NCI-H2107 treated with DMSO at 0.1 percent for 48 hours (cell line): ENCODE results near the gene MCHR1.

Source experiments
- DNase-seq: peaks from one replicate; lab custom pipeline; 2025; ENCODE audit not compliant: unreplicated experiment; lab: John Stamatoyannopoulos, UW

The MCHR1 gene

DNA sequence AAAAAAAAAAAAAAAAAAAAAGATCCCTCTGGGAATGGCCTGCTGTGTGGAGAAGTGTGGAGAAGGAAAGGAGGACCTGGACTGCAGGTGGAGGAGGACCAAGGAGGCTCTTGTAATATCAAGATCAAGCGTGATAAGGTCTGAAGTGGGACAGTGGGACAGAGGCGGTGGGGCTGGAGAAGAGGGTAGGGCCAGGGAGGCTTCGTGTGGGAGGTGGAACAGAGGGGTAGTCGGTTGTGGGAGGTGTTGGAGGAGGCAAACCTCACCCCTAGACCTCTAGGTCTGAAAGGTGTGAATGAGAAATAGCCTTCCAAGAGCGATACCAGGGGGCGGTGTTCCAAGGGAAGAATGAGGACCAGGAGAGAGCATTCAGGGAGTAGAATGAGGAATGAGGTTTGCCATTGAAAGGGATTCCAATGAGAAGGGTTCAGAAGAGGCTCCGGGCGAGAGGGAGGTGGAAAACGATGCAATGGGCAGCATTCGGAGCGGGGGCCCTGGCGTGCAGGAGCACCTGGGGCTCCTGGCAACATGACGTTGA is 44.2 kb downstream of the MCHR1 start:
- DNase-seq: no peak

DNA sequence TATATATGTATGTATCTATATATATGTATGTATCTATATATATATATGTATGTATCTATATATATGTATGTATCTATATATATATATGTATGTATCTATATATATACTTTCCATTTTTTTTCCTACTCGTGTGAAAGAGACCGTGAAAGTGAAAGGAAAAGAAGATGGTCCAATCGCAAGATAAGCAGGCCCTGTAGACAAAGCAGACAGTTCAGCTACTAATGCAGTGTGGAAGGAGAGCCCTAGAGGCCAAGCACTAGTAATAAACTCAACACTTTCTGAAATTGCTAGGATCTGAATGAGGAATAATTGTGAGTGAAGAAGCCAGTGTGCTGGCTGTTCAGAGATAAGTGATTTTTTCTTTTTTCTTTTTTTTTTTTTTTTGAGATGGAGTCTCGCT is 47.2 kb downstream of the MCHR1 start:
- no peak for DNase-seq

DNA sequence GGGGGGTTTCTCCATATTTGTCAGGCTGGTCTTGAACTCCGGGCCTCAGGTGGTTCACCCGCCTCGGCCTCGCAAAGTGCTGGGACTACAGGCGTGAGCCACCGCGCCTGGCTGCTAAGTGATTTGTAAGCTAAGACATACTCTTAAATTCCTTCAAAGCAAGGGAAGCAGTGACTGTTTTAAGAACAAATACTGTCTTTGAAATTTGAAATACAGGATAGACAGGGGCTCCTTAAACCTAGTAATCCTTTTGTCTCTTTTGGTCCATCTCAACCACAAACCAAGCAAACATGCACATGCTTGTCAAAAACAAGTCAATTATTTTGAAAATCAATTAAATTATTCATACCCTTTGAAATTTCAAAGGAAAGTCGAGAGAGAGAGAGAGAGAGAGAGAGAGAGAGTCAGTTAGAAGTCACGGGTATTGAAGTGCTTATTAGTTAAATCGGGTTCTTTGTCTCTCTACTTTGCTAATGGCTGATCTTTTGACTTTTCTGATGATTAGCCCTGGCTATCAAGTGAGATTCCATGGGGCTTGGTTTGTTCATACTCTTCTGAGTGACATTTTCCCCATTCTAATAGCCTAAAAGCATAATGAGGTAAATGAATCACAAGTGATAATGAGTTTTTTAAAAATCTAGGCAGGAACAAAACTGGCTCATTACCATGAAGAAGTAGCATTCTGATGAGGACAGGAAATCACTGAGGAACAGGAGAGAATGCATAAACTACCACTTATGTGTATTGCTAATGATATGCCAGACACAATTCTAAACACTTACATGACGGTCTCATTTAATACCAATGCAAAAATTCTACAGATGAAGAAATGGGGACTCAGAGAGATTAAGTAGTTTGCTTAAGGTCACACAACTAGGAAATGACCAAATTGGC is 48.0 kb downstream of the MCHR1 start:
- no peak for DNase-seq

DNA sequence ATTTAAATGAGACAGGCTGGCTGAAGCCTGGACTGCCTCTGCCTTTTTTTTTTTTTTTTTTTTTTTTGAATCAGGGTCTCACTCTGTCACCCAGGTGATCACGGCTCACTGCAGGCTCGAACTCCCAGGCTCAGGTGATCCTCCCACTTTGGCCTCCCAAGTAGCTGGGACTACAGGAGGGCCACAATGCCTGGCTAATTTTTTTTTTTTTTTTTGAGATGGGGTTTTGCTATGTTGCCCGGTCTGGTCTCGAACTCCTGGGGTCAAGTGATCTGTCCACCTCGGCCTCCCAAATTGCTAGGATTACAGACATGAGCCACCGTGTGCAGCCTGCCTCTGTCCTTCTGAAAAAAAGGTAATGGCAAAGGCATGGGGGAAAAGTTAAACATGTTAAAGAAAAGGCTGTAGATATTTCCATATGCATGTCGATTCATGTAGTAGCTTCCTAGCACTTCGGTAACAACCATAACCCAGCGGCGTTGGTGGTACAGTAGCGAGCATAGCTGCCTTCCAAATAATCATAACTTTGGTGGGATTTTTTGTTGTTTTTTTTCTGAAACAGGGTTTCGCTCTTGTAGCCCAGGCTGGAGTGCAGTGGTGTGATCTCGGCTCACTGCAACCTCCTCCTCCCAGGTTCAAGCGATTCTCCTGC is 48.8 kb downstream of the MCHR1 start:
- no peak for DNase-seq

DNA sequence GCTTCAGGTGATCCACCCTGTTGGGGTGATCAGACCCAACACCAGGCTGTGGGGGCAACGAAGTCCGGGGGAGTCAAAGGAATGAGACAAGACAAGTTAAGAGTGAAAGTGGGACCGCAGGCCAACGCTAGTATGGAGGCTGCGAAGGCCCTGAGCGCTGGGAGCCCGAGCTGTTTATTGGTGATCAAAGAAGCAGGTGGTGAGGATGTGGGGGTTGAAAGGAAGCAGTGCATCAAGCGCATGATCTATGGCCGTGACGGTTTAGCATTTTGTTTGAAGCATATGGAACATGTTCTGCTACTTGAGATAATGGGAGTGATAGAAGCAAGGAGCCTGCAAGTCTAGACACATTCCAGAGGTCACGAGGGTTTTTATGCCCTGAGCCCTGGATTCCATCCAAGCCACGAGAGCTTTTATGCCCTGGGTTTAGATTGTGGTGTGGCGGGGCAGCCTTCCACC is 49.5 kb downstream of the MCHR1 start:
- DNase-seq: peak; percentile 32

DNA sequence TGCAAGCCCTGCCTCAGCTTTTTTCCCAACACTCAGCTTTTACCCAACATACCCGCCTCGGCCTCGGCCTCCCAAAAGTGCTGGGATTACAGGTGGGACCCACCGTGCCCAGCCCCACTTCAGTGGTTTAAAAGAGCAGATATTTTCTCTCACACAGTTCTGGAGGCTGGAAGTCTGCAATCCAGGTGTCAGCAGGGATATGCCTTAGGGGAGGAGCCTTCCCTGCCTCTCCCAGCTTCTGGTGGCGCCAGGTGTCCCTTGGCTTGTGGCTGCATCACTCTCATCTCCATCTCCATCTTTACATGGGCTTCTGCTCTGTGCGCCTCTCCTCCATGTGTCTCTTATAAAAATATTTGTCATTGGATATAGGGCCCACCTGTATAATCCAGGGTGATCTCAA is 50.0 kb downstream of the MCHR1 start:
- no peak for DNase-seq
